GM18868 (cell line): Measurements from ENCODE around the gene UTP14A.
A peak's percentile ranks its signal among the peaks of the same experiment; 100 is the strongest.
"Not testable (repeated sequence)": the region's sequence is repeated elsewhere in the genome, so short reads cannot be mapped to it uniquely, and the experiment has no call there.

ENCODE experiments used
- ATAC-seq: cut with Tn5 transposase; IDR thresholded peaks from one replicate; pipeline ENCODE4 v1.9.1; 2021; ENCODE audit warnings: mild to moderate bottlenecking, moderate library complexity; ENCODE audit not compliant: unreplicated experiment

Gene UTP14A

GRCh38 chrX:129905787-129906580 lies at the start of gene UTP14A:
TSS of gene UTP14A (plus strand) at chrX:129906164. CDS start at chrX:129906211, 47 bp downstream.
- peak; percentile 97 for ATAC-seq

GRCh38 chrX:129859134-129859533 lies 46.8 kb upstream of the UTP14A start:
- not testable (repeated sequence) for ATAC-seq

GRCh38 chrX:129866321-129866720 lies 39.6 kb upstream of the UTP14A start:
- ATAC-seq = not testable (repeated sequence)

- no peak for ATAC-seq
Measured at GRCh38 chrX:129872524-129872923, 33.4 kb upstream of the UTP14A start.

GRCh38 chrX:129875669-129876068 lies 30.3 kb upstream of the UTP14A start:
- ATAC-seq = no peak

GRCh38 chrX:129876771-129877305 lies 29.1 kb upstream of the UTP14A start:
- ATAC-seq = no peak

GRCh38 chrX:129877401-129877800 lies 28.6 kb upstream of the UTP14A start:
- ATAC-seq = no peak

GRCh38 chrX:129900054-129900453 lies 5.9 kb upstream of the UTP14A start:
- ATAC-seq = no peak

- ATAC-seq = no peak
Measured at GRCh38 chrX:129908636-129909035, 2.7 kb downstream of the UTP14A start.

- ATAC-seq = peak; percentile 60
Measured at GRCh38 chrX:129925305-129926092, 19.5 kb downstream of the UTP14A start.

- ATAC-seq = peak; percentile 2
Measured at GRCh38 chrX:129930941-129931410, 25.0 kb downstream of the UTP14A start.

- ATAC-seq = peak; percentile 74
Measured at GRCh38 chrX:129931411-129932015, 25.5 kb downstream of the UTP14A start.

- peak; percentile 74 for ATAC-seq
Measured at GRCh38 chrX:129932016-129932820, 26.3 kb downstream of the UTP14A start.

- peak; percentile 14 for ATAC-seq
Measured at GRCh38 chrX:129932821-129933321, 26.9 kb downstream of the UTP14A start.

GRCh38 chrX:129933700-129934099 lies 27.7 kb downstream of the UTP14A start:
- ATAC-seq = no peak

- no peak for ATAC-seq
Measured at GRCh38 chrX:129934461-129934860, 28.5 kb downstream of the UTP14A start.

- ATAC-seq = no peak
Measured at GRCh38 chrX:129934952-129935351, 29.0 kb downstream of the UTP14A start.

GRCh38 chrX:129938081-129938480 lies 32.1 kb downstream of the UTP14A start:
- no peak for ATAC-seq

GRCh38 chrX:129939986-129940385 lies 34.0 kb downstream of the UTP14A start:
- ATAC-seq = no peak

- ATAC-seq = no peak
Measured at GRCh38 chrX:129940721-129941120, 34.8 kb downstream of the UTP14A start.
